ENCODE data around the gene KDSR.
A peak's percentile ranks its signal among the peaks of the same experiment; 100 is the strongest.

KDSR gene

GRCh38 chr18:63367053-63367953 is at the start of gene KDSR:
TSS of gene KDSR (minus strand) at chr18:63367206. CDS start at chr18:63367118, 88 bp downstream.
- DNase-seq (ENCODE audit: low spot score) = peak; percentile 73

- DNase-seq (ENCODE audit: low spot score) = no peak
Observed at GRCh38 chr18:63412953-63413352, 45.9 kb upstream of the KDSR start.

GRCh38 chr18:63410792-63411191 is 43.8 kb upstream of the KDSR start:
- peak; percentile 6 for DNase-seq (ENCODE audit: low spot score)

- DNase-seq (ENCODE audit: low spot score) = no peak
Observed at GRCh38 chr18:63409301-63409700, 42.3 kb upstream of the KDSR start.

- no peak for DNase-seq (ENCODE audit: low spot score)
Observed at GRCh38 chr18:63407734-63408133, 40.7 kb upstream of the KDSR start.

GRCh38 chr18:63405986-63406385 is 39.0 kb upstream of the KDSR start:
- no peak for DNase-seq (ENCODE audit: low spot score)

- no peak for DNase-seq (ENCODE audit: low spot score)
Observed at GRCh38 chr18:63402246-63403162, 35.5 kb upstream of the KDSR start.

- DNase-seq (ENCODE audit: low spot score) = no peak
Observed at GRCh38 chr18:63399300-63399699, 32.3 kb upstream of the KDSR start.

- no peak for DNase-seq (ENCODE audit: low spot score)
Observed at GRCh38 chr18:63397349-63397748, 30.3 kb upstream of the KDSR start.

- no peak for DNase-seq (ENCODE audit: low spot score)
Observed at GRCh38 chr18:63395503-63395902, 28.5 kb upstream of the KDSR start.

GRCh38 chr18:63394954-63395353 is 27.9 kb upstream of the KDSR start:
- DNase-seq (ENCODE audit: low spot score) = no peak

- DNase-seq (ENCODE audit: low spot score) = no peak
Observed at GRCh38 chr18:63387861-63388260, 20.9 kb upstream of the KDSR start.

GRCh38 chr18:63382843-63383242 is 15.8 kb upstream of the KDSR start:
- no peak for DNase-seq (ENCODE audit: low spot score)

GRCh38 chr18:63379639-63379962 is 12.6 kb upstream of the KDSR start:
- DNase-seq (ENCODE audit: low spot score) = no peak

GRCh38 chr18:63378919-63379638 is 12.1 kb upstream of the KDSR start:
- DNase-seq (ENCODE audit: low spot score) = no peak

- no peak for DNase-seq (ENCODE audit: low spot score)
Observed at GRCh38 chr18:63377275-63377980, 10.4 kb upstream of the KDSR start.

GRCh38 chr18:63376538-63376937 is 9.5 kb upstream of the KDSR start:
- no peak for DNase-seq (ENCODE audit: low spot score)

- DNase-seq (ENCODE audit: low spot score) = no peak
Observed at GRCh38 chr18:63374540-63374939, 7.5 kb upstream of the KDSR start.

- DNase-seq (ENCODE audit: low spot score) = no peak
Observed at GRCh38 chr18:63373161-63373560, 6.2 kb upstream of the KDSR start.

- no peak for DNase-seq (ENCODE audit: low spot score)
Observed at GRCh38 chr18:63368611-63369010, 1.6 kb upstream of the KDSR start.

- DNase-seq (ENCODE audit: low spot score) = peak; percentile 67
Observed at GRCh38 chr18:63366213-63367052, 573 bp downstream of the KDSR start.

Measured in CD4-positive, alpha-beta T cell treated with Interleukin-15 for 4 hours (primary cell).